Psoas muscle (tissue), 8 donors: Measurements from ENCODE around the gene OR9Q1. TPM values are rescaled to one million over a fixed set of nuclear protein-coding genes. Genes with fewer than 3 reads are reported as not detected.

Source experiments
- ATAC-seq, 4 donors: fragments of 200-7000 bp; cut with Tn5 transposase; one replicate each; pipeline ENCODE4 v1.9.1; 2020; ENCODE audit warnings: moderate library complexity in 3 of 4, mild to moderate bottlenecking in 2 of 4
- DNase-seq, 2 donors: peaks; one replicate each; pipeline ENCODE4 v3.0.0-alpha.2; 2020
- H3K27ac ChIP-seq: fragments of 200-600 bp; one replicate; pipeline ENCODE4 v1.8.0; 2022
- H3K27me3 ChIP-seq, 3 donors: fragments of 200-600 bp in 1 of 3; one replicate each; pipeline versions ENCODE4 v1.6.1 to v1.8.0; 2013 to 2022; ENCODE audit warnings: low read length in 2 of 3, mild to moderate bottlenecking in 2 of 3, moderate library complexity in 1 of 3; ENCODE audit not compliant: insufficient read depth in 3 of 3
- H3K36me3 ChIP-seq, 2 donors: fragments of 200-600 bp in 1 of 2; one replicate each; pipeline versions ENCODE4 v1.6.1 to v1.8.0; 2013 to 2022; ENCODE audit warnings: low read depth in 1 of 2, mild to moderate bottlenecking in 1 of 2, moderate library complexity in 1 of 2; ENCODE audit not compliant: insufficient read depth in 1 of 2
- H3K4me1 ChIP-seq: fragments of 200-600 bp; one replicate; pipeline ENCODE4 v1.8.0; 2022
- H3K4me3 ChIP-seq: fragments of 200-600 bp; one replicate; pipeline ENCODE4 v1.8.0; 2022; ENCODE audit warnings: mild to moderate bottlenecking
- H3K9me3 ChIP-seq: fragments of 200-600 bp; one replicate; pipeline ENCODE4 v1.8.0; 2022
- WGBS, 3 donors: extraction: QIAGEN DNeasy Blood & Tissue Kit; methylation state at CpG; one replicate each; pipeline versions ENCODE4 v1.1.6 to v1.1.7; 2013; 5-methylcytosine and 5-hydroxymethylcytosine counted together
- intact Hi-C, 2 donors: fragments of 100-400 bp; cut with DNase I; formaldehyde crosslinking; loops; one replicate each; pipeline versions ENCODE4 v1.11.0 to v1.14.2; 2022
- polyA plus RNA-seq, 3 donors: library from polyadenylated mRNA; stranded (reverse); fragments of 200-250 nt; gene quantifications; one replicate each; pipeline ENCODE4 v1.2.3, GENCODE V29; 2013
- total RNA-seq, 4 donors: library from RNA; stranded (reverse); fragmentation: NEBNext Ultra II Directional in 2 of 4; extraction: Animal tissue kit (Norgen Biotek cat#: 25700) in 2 of 4; gene quantifications; one replicate each; pipeline versions ENCODE4 v1.2.1 to v1.2.4, GENCODE V29; 2021 to 2023
- TF ChIP-seq, protein P1 (sequence below): fragments of 200-600 bp; IDR thresholded peaks from one replicate; pipeline ENCODE4 v1.8.0; 2022; ENCODE audit warnings: antibody characterized with exemption
- donor health status: healthy with polysubstance abuse.
- donor health status: DM: no; HTN: no; CAD: no; lungs with moderate emphysema.
- donor health status: Bipolar disorder and iron deficiency.
- donor health status: healthy.
- donor health status: DM: yes; HTN: yes; CAD: no.
- donor health status: DM: no; HTN: no; CAD: no.
- donor health status: DM: no; HTN: no; CAD: no.
- donor health status: DM: yes; HTN: yes; CAD: no.

Gene OR9Q1
- total and polyA plus RNA-seq, 7 donors: not detected

DNA sequence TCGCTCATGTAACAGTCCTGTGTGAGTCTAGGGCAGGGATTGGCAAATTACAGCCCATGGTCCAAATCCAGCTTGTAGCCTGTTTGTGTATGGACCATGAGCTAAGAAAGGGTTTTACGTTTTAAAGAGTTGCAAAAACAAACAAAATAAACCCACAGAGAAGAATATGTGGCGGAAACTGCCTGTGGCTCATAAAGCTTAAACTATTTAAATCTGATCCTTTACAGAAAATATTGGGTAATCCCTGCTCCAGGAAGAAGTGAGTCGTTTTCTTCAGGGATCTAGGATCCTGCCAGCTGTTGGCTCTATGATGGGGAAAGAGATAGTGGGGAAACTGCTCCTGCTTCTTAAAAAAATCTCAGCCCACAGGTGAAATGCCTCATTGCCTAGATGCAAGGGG, 3.7 kb downstream of the OR9Q1 start:
- Histone ChIP-seq H3K27me3 (no peaks in the 10 kb centered on the region), H3K36me3 (no peaks in the 10 kb centered on the region), H3K4me3 (no peak overlapping the region), H3K4me1 (peaks cover 14% of the 10 kb centered on the region), H3K9me3 (no peaks in the 10 kb centered on the region), H3K27ac (no peak overlapping the region)
- ATAC-seq (no peak), DNase-seq (no peak)
- 74 to 82% (median 81%) methylated on average over 4 of the region's 4 CpGs for WGBS, 3 donors
- intact Hi-C loops: no loop called here
- TF ChIP-seq, protein P1, sequence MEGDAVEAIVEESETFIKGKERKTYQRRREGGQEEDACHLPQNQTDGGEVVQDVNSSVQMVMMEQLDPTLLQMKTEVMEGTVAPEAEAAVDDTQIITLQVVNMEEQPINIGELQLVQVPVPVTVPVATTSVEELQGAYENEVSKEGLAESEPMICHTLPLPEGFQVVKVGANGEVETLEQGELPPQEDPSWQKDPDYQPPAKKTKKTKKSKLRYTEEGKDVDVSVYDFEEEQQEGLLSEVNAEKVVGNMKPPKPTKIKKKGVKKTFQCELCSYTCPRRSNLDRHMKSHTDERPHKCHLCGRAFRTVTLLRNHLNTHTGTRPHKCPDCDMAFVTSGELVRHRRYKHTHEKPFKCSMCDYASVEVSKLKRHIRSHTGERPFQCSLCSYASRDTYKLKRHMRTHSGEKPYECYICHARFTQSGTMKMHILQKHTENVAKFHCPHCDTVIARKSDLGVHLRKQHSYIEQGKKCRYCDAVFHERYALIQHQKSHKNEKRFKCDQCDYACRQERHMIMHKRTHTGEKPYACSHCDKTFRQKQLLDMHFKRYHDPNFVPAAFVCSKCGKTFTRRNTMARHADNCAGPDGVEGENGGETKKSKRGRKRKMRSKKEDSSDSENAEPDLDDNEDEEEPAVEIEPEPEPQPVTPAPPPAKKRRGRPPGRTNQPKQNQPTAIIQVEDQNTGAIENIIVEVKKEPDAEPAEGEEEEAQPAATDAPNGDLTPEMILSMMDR: no peak

DNA sequence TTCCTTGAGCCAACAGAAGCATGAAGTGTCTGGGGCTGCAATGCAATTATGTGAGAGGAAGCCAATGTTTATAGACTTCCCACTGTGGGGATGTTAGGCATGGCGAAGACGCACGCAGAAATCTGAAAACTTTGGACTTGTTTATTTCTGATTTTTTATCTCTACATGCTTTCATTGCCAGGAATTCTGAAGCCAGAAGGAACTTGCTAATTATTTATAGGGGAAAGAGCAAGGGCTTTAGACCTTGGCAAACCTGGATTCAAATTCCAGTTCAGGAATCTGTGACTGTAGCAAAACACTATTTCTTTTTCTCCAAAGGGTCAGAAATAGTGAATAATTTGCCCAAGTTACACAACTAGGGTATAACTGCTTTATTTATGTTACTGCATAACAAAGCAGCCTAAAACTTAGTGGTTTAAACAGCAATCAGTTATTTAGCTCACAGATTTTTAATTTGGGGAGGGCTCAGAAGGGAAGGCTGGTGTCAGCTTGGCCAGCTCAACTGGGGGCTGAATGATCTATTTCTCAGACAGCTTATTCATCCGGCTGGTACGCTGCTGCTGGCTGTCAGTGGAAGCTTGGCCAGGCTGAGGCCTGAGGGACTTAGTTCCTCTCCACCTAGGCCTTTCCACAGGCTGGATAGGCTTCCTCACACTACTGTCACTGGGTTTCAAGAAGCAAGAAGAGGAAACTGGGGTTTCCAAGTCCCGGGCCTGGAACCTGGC, 5.2 kb downstream of the OR9Q1 start:
- intact Hi-C loops: no loop called here
- H3K9me3 ChIP-seq: no peaks in the 10 kb centered on the region
- H3K4me1 ChIP-seq: peaks cover 12% of the 10 kb centered on the region
- H3K4me3 ChIP-seq: no peak overlapping the region
- H3K27ac ChIP-seq: peak overlapping the region; percentile 48
- H3K27me3 ChIP-seq: no peaks in the 10 kb centered on the region
- no peak for DNase-seq
- 46 to 58% (median 47%) methylated on average over 6 of the region's 6 CpGs for WGBS, 3 donors
- no peak for ATAC-seq
- TF ChIP-seq, protein P1: no peak
- no peaks in the 10 kb centered on the region for H3K36me3 ChIP-seq

DNA sequence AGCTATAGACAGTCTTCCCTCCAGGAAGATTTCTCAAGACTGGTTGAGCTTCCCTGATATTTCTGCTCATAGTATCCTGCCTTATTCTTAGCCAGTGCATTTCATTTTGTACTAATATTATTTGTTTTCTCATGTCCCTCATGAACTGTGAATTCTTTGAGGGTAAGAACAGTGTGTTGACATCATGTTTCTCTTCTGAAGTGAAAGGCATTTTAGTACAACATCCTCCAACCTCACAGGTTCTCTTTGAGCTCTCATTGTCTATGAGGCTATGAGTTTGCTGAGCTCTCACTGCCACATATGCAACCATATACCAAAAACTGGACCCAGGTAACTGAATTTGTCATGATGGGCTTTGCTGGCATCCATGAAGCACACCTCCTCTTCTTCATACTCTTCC, 7.0 kb downstream of the OR9Q1 start, which contains the start of gene OR6Q1:
Gene OR6Q1 (plus strand): TSS at position 301 of the 400 bp plus-strand sequence. CDS start 0 bp downstream, at position 301.
- ATAC-seq (no peak), DNase-seq (no peak)
- H3K36me3 ChIP-seq: no peaks in the 10 kb centered on the region
- peak within 1 kb of the TSS; percentile 41 for H3K27ac ChIP-seq
- no peaks in the 10 kb centered on the region for H3K9me3 ChIP-seq
- no peaks in the 10 kb centered on the region for H3K27me3 ChIP-seq
- TF ChIP-seq, protein P1: no peak
- H3K4me3 ChIP-seq: no peak within 1 kb of the TSS
- H3K4me1 ChIP-seq: no peaks in the 10 kb centered on the region
- intact Hi-C loops: no loop called here

DNA sequence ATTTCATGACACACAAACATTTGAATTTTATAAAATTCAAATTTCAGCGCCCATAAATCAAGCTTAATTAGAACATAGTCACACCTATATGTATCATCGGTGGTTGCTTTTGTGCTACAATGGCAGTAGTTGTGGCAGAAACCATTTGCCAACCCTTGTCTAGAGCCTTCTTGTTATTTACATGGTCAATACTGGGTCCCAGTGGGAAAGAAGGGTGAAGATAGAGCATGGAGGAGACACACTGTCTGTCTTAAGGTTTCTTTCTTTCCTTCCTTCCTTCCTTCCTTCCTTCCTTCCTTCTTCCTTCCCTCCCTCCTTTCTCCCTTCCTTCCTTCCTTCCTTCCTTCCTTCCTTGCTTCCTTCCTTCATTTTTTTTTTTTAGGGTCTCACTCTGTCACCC, 10.8 kb downstream of the OR9Q1 start:
- WGBS, 3 donors: 81 to 89% (median 81%) methylated on average over 2 of the region's 2 CpGs
- Histone ChIP-seq H3K27ac (no peak overlapping the region), H3K4me3 (no peak overlapping the region), H3K4me1 (no peaks in the 10 kb centered on the region), H3K27me3 (no peaks in the 10 kb centered on the region), H3K36me3 (no peaks in the 10 kb centered on the region), H3K9me3 (no peaks in the 10 kb centered on the region)
- TF ChIP-seq, protein P1: no peak
- DNase-seq (no peak), ATAC-seq (no peak)
- intact Hi-C loops: no loop called here

DNA sequence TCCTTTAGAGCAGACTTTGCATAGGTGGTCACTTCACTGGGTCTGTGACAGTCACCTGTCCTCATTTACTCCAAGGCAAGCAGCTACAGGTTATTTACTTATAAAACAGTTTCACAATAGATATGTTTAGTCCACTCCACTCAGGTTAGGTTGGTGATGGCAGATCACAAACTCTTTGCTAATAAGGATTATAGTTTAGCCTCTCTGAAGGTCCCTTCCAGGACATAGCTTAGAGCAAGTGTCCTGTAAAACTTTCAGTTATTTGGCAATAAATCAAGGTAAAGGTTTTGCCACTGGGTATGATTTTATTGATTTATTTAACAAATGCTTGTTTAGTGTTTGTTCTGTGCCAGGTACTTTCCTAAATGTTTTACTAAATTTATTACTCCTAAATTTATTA, 15.9 kb downstream of the OR9Q1 start:
- intact Hi-C loops: no loop called here
- ATAC-seq: no peak
- TF ChIP-seq, protein P1: no peak

More for the DNA sequence above, 15.9 kb downstream of the OR9Q1 start:
- Histone ChIP-seq H3K27ac (no peak overlapping the region), H3K36me3 (no peaks in the 10 kb centered on the region), H3K4me3 (no peak overlapping the region), H3K27me3 (no peaks in the 10 kb centered on the region), H3K4me1 (no peaks in the 10 kb centered on the region), H3K9me3 (no peaks in the 10 kb centered on the region)
- DNase-seq: no peak
